Medulla oblongata (tissue), 1 donor: ENCODE data around the gene TMCC2.
"Not testable (repeated sequence)": the region's sequence is repeated elsewhere in the genome, so short reads cannot be mapped to it uniquely, and the experiment has no call there.

Source experiments
- DNase-seq: peaks from one replicate; pipeline ENCODE4 v3.0.0-alpha.2; 2015; ENCODE audit errors: extremely low spot score

The TMCC2 gene

DNA sequence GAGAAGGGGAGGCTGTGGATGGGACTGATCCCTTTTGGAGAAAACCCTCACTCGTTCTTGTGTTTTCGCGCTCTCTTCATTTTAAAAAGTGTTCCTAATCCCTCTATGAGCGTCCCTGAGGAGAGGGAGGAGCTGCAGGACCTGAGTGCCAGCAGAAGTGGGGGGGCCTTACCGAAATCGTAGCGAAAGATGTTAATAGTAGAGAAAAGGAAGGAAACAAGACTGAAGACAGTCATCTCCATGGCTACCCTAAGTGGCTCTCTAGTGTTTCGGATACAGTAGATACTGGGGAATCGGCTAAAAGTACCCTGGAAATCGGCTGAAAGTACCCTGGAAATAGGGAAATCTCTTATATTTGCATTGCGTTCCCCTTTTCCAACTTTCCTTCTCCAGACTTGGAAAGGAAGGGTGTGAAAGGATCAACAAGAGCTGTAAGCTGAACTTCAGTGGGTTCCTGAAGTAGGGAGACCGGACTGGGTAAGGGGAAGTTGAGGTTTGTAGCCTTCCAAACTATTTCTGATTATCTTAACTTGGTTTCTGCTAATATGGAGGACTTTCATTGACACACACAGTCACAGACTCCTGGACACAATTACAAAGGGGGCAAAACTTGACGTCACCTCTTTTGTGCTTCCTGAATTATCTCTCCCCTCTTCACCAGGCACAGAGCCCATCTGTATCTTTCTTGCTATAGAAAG is 15.8 kb upstream of the TMCC2 start:
- DNase-seq, result no peak

DNA sequence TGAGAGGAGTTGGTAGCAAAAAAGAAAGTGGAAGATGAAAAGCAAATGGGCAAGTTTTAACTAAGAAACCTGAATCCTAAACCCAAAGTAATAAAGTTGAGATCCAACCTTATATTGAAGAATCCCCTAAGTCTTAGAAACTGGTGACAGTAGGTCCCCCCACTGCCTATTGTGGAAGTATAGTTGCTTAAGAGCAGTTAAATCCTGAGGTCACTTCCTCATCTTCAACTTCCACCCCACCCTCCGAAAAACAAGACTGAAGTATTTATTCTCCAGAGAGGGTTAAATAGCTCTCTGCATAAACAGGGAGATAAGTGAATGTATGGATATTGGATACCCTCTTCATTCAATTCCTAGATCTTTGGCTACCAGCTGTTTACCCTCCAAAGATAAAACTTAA is 13.0 kb upstream of the TMCC2 start:
- DNase-seq, result no peak

DNA sequence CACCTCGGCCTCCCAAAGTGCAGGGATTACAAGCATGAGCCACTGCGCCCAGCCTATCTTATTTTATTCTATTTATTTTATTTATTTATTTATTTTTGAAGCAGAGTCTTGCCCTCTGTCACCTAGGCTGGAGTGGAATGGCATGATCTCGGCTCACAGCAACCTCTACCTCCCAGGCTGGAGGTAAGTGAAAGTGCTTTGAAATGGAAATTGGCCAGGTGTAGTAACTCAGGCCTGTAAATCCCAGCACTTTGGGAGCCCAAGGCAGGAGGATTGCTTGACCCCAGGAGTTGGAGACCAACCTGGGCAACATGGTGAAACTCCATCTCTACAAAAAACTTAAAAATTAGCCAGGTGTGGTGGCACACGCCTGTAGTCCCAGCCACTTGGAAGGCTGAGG is 11.2 kb upstream of the TMCC2 start:
- DNase-seq, result no peak

- peak; percentile 57 for DNase-seq
These were observed 10.3 kb upstream of the TMCC2 start for GRCh38 chr1:205217418-205217817.

GRCh38 chr1:205220421-205220820 is 7.3 kb upstream of the TMCC2 start:
- no peak for DNase-seq

- DNase-seq, result no peak
These were observed 3.0 kb upstream of the TMCC2 start for GRCh38 chr1:205224736-205225135.

DNA sequence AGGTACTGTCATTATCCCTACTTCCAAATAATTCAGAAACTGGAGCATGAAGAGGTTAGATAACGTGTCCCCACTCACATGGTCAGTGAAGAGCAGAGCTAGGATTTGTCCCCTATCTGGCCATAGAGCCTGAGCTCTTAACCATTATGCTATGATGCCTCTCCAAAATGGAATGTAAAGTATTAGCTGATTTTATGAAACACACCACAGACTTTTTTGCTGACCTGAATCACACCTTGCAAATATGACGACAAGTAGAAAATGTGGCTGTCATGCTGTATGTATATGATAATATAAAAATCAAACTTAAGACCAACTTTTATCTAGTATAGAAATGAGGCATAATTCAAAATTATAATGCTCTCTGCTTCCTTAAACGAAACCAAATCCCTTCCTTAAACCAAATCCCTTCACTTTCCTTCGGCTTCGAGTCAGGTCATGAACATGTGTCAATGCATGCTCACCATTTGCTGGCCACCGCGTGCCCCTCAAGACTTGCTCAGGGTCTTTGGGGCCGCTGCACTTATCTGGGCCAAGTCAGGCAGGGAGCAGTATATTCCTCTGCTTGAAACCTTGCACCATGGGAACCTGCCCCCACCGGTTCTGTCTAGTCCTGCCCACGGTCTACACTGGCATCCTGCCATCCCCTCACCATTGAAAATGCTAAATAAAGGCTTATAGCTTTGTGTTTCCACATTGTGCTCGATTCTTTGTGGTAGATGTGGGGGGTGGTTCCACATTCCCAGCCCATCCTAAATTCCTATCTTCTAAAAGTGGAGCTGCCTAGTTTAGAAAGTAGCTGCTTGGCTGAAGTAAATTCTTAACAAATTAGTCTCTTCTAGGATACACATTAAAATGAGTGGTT is 1.6 kb upstream of the TMCC2 start:
- no peak for DNase-seq

- DNase-seq, result peak; percentile 56
These were observed 720 bp upstream of the TMCC2 start for GRCh38 chr1:205226868-205227583.

DNA sequence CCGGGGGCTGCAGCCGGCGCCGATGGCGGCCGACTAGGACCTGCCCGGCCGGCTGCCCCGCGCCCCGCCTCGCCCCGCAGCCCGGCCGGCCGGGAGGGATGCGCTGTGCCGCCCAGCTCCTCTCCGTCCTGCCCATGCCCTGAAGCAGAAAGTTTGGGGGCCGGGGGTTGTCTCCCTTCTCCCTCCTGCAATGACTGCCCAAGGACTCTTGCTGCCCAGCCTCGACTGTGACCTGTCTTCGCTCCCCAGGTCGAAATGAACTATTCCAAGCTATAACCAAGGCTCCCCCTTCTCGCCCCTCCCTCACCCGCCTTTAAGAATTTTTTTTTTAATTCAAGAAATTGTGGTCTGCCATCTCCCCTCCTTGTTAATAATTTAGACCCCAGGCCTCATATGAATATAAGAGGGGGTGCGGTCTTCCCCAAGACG is 361 bp downstream of the TMCC2 start:
- no peak for DNase-seq

DNA sequence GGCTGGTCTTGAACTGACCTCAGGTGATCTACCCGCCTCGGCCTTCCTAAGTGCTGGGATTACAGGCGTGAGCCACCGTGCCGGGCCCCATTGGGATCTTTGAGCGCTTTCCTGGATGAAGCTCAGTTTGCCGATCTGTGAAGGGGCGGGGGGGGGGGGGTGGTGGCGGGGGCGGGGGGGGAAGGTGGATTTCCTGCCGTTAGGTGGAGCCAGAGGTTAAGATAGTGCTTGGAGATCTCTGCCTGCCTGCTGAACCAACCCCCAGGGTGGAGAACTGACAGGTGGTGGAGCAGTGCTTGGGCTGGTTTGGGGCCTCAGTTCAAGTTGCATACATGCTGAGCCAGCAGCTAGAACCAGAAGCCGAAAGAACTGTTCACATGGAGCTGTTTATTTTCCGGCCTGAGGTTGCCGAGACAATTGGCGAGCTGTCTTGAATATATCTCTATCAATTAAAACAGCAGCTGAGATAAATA is 1.7 kb downstream of the TMCC2 start:
- peak; percentile 91 for DNase-seq

- DNase-seq, result peak; percentile 67
These were observed 2.4 kb downstream of the TMCC2 start for GRCh38 chr1:205229916-205230700.

DNA sequence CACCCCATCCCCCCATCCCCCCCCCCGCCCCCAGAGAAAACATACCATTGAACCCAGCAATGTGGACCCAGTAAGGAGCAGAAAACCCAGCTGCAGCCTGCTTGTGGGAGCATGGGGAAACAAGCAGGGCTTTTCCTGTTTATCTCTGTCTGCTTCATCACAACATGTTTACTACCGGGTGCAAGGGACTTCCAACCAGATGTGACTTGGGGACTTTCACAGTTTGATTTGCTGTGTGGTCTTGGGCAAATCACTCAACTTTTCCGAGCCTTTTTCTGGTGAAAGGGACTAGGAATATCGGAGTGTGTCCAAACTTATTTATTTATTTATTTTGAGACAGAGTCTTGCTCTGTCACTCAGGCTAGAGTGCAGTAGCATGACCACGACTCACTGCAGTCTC is 3.2 kb downstream of the TMCC2 start:
- peak; percentile 50 for DNase-seq

GRCh38 chr1:205232127-205232820 is 4.5 kb downstream of the TMCC2 start:
- peak; percentile 47 for DNase-seq

- DNase-seq, result no peak
These were observed 5.2 kb downstream of the TMCC2 start for GRCh38 chr1:205232945-205233397.

DNA sequence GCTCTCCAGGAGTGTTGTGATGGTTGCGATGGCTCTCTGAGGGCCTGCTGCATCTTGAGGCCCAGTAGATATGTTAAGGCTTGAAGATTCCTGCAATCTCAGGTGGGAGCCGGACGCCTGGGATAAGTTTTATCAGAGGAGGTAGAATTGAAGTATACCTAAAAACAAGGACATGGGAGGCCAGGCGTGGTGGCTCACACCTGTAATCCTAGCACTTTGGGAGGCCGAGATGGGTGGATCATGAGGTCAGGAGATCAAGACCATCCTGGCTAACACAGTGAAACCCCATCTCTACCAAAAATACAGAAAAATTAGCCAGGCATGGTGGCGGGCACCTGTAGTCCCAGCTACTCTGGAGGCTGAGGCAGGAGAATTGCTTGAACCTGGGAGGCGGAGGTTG is 6.2 kb downstream of the TMCC2 start:
- not testable (repeated sequence) for DNase-seq

GRCh38 chr1:205235951-205236350 is 8.2 kb downstream of the TMCC2 start:
- DNase-seq, result no peak

DNA sequence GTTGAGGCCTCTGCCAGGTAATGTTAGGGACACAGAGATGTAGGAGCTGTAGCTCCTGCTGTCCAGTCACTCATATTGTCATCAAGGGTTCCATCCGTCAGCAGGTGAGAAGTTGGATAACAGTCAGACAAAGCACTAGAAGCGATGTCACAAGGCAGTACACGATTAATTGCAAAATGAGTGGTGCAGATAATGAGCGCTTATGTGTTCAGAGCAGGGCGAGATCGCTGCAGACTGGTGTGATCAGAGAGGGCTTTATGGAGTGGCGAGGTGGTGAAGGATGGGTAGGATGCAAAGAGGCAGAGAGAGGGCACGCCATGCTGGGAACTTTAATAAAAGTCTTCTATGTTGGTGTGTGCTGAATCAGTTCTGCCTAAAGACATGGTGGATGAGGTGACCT is 8.8 kb downstream of the TMCC2 start:
- DNase-seq, result no peak

DNA sequence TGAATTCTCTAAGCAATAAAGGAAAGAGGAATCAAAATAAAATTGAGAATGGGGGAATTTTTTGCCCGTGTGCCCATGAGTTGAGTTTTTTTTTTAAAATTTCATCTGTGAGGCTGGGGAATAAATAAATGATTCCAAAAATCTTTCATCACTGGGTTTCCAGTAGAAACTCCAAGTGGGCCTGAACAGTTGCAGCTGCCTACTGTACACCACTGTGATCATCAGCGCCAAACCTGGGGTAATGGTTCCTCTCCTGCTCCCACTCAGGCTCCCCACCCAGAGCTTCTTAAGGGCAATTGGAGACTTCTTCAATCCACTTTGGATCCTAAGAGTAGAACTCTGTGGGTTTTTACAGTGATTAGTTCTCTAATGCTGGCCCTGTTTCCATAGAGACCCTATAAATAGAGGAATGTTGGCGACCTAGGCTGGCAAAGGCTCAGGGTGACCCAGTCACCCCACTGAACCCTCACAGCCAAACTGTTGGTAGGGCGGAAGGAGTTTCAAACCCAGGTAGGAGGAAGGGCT is 9.3 kb downstream of the TMCC2 start:
- DNase-seq, result no peak

- no peak for DNase-seq
These were observed 10.1 kb downstream of the TMCC2 start for GRCh38 chr1:205237526-205238484.
